ENCODE data around the gene RASA1.

Gene RASA1

DNA sequence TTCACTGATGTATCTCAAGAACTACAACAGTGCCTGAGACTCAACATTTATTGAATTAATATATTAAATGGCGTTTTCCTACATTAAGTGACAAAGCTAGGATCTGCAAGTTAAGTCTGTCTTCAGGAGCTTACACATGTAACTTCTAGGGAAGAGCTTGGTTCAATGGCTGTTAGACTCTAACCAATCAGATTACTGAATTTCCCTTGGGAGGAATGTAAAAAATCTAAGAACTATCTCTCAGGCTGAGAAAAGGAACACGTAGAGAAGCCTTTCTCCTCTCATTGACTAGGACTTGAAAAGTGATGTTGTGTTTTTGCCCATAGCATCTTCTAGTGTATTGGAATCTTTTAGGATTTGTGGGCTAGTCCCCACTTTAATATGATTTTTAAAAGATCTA is 91.4 kb downstream of the RASA1 start:
- H3K9ac ChIP-seq = no peak overlapping the region
- H3K27ac ChIP-seq = no peak overlapping the region
- no peak for TF ChIP-seq CTCF (conservative IDR thresholded peaks at IDR 0.05; ENCODE audit: low read depth, low read length)
- no peaks in the 10 kb centered on the region for H3K79me2 ChIP-seq (ENCODE audit: insufficient read depth, low read depth)
- no peaks in the 10 kb centered on the region for H4K20me1 ChIP-seq (ENCODE audit: insufficient read depth)
- H2AFZ ChIP-seq (ENCODE audit: low read depth) = no peak overlapping the region
- no peaks in the 10 kb centered on the region for H3K27me3 ChIP-seq (ENCODE audit: insufficient read depth, low read depth)
- no peak overlapping the region for H3K4me2 ChIP-seq
- peaks cover 23% of the 10 kb centered on the region for H3K4me1 ChIP-seq (ENCODE audit: low read depth, poor library complexity, severe bottlenecking)
- H3K4me3 ChIP-seq (IDR thresholded peaks at IDR 0.05; ENCODE audit: insufficient read depth, low read depth, low read length) = no peak overlapping the region
- no peaks in the 10 kb centered on the region for H3K36me3 ChIP-seq (ENCODE audit: insufficient read depth)

DNA sequence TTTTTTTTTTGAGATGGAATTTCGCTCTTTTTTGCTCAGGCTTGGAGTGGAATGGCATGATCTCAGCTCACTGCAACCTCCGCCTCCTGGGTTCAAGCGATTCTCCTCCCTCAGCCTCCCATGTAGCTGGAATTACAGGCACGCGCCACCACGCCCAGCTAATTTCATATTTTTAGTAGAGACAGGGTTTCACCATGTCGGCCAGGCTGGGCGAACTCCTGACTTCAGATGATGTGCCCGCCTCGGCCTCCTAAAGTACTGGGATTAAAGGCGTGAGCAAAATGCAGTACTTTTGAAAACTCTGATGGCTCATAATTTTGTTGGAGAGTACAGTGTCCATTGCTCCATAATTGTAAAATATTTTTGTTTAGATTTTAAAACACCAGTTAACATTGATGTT is 92.4 kb downstream of the RASA1 start:
- H3K4me2 ChIP-seq = no peak overlapping the region
- no peaks in the 10 kb centered on the region for H3K36me3 ChIP-seq (ENCODE audit: insufficient read depth)
- no peak overlapping the region for H2AFZ ChIP-seq (ENCODE audit: low read depth)
- no peak for TF ChIP-seq CTCF (conservative IDR thresholded peaks at IDR 0.05; ENCODE audit: low read depth, low read length)
- H3K9ac ChIP-seq = no peak overlapping the region
- no peak overlapping the region for H3K4me3 ChIP-seq (IDR thresholded peaks at IDR 0.05; ENCODE audit: insufficient read depth, low read depth, low read length)
- peaks cover 23% of the 10 kb centered on the region for H3K4me1 ChIP-seq (ENCODE audit: low read depth, poor library complexity, severe bottlenecking)
- H3K79me2 ChIP-seq (ENCODE audit: insufficient read depth, low read depth) = no peaks in the 10 kb centered on the region
- H4K20me1 ChIP-seq (ENCODE audit: insufficient read depth) = no peaks in the 10 kb centered on the region
- H3K27me3 ChIP-seq (ENCODE audit: insufficient read depth, low read depth) = no peaks in the 10 kb centered on the region
- no peak overlapping the region for H3K27ac ChIP-seq

DNA sequence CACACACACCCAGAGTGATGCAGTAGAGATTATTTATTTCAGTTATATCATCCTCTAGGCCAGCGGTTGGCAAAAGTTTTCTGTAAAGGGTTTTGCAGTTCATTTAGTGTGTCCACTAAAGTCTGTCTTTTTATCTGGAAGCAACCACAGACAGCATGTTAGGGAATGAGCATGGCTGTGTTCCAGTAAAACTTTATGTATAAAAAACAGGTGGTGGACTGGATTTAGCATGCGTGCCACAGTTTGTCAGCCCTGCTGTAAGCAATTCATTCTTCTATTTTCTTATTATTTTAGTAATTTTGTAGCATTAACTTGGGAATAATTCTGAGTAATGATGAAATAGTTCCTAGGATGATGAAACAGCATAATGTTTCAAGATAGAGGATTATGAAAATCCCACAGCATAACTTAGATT is 93.4 kb downstream of the RASA1 start:
- H3K79me2 ChIP-seq (ENCODE audit: insufficient read depth, low read depth) = no peaks in the 10 kb centered on the region
- TF ChIP-seq CTCF (conservative IDR thresholded peaks at IDR 0.05; ENCODE audit: low read depth, low read length) = no peak
- no peak overlapping the region for H3K4me3 ChIP-seq (IDR thresholded peaks at IDR 0.05; ENCODE audit: insufficient read depth, low read depth, low read length)
- no peaks in the 10 kb centered on the region for H3K36me3 ChIP-seq (ENCODE audit: insufficient read depth)
- H3K9ac ChIP-seq = no peak overlapping the region
- no peaks in the 10 kb centered on the region for H4K20me1 ChIP-seq (ENCODE audit: insufficient read depth)
- H3K4me2 ChIP-seq = no peak overlapping the region
- no peak overlapping the region for H3K27ac ChIP-seq
- no peaks in the 10 kb centered on the region for H3K27me3 ChIP-seq (ENCODE audit: insufficient read depth, low read depth)
- peaks cover 23% of the 10 kb centered on the region for H3K4me1 ChIP-seq (ENCODE audit: low read depth, poor library complexity, severe bottlenecking)
- H2AFZ ChIP-seq (ENCODE audit: low read depth) = no peak overlapping the region

DNA sequence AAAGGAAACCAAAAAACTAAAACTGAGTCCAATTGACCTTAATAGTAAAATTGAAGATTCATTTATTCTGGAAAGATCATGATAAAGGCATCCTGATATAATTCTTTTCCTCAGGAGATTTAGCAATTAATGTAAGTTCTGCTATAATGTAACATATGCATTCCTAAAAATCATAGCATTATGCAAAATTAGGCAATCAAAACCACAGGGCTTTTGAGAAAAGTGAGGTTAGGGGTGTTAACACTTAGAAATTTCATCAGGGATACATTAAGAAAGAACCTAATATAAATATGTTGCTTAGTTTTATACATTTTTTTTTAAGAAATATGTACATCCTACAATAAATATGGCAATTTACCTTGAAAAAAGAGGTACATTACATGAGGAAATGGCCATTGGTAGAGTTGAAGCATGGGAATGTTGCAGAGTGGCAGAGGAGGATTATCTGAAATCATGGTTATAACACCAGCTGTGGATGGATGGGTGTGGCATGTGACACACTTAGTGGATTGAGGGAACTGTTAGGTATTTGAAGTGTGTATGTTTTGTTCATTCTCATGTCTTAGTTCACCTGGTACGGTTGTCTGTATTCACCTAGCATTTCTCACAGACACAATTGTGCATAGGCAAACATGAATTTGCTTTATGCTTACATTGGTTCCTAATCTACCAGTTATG is 94.0 kb downstream of the RASA1 start:
- TF ChIP-seq CTCF (conservative IDR thresholded peaks at IDR 0.05; ENCODE audit: low read depth, low read length) = no peak
- no peaks in the 10 kb centered on the region for H3K27me3 ChIP-seq (ENCODE audit: insufficient read depth, low read depth)
- H3K4me1 ChIP-seq (ENCODE audit: low read depth, poor library complexity, severe bottlenecking) = peaks cover 23% of the 10 kb centered on the region
- H4K20me1 ChIP-seq (ENCODE audit: insufficient read depth) = no peaks in the 10 kb centered on the region
- no peaks in the 10 kb centered on the region for H3K79me2 ChIP-seq (ENCODE audit: insufficient read depth, low read depth)
- H3K36me3 ChIP-seq (ENCODE audit: insufficient read depth) = no peaks in the 10 kb centered on the region
- no peak overlapping the region for H2AFZ ChIP-seq (ENCODE audit: low read depth)
- no peak overlapping the region; the same call in 1 of the 2 replicates for H3K4me2 ChIP-seq
- H3K9ac ChIP-seq = no peak overlapping the region
- H3K27ac ChIP-seq = no peak overlapping the region
- H3K4me3 ChIP-seq (IDR thresholded peaks at IDR 0.05; ENCODE audit: insufficient read depth, low read depth, low read length) = no peak overlapping the region

Measured in KMS-11 (cell line).